Ishikawa (cell line): ENCODE data around the gene NAT8L.

Experiments used
- MAX ChIP-seq: IDR thresholded peaks from 2 replicates; pipeline ENCODE4 v1.6.1; 2012
- TAF1 ChIP-seq: IDR thresholded peaks from 2 replicates; pipeline ENCODE4 v1.6.1; 2012; ENCODE audit warnings: low read depth, mild to moderate bottlenecking

DNA sequence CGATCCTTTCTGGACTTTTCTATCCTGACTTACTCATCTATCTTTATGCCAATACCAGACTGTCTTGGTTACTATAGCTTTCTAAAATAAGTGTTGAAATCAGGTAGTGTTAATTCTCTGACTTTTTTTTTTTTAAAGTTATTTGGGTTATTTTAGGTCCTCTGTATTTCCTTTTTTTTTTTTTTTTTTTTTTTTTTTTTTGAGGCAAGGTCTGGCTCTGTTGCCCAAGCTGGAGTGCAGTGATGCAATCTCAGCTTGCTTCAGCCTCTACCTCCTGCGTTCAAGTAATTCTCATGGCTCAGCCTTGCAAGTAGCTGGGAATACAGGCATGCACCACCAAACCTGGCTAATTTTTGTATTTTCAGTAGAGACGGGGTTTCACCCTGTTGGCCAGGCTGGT is 47.5 kb upstream of the NAT8L start:
- no peak for TF ChIP-seq MAX
- TF ChIP-seq TAF1 = no peak
